Spleen (tissue), 11 donors: ENCODE data around the gene TMEM18. TPM values are rescaled to one million over a fixed set of nuclear protein-coding genes. Genes with fewer than 3 reads are reported as not detected.
A peak's percentile ranks its signal among the peaks of the same experiment; 100 is the strongest.

ENCODE experiments used
- DNase-seq: peaks from one replicate; pipeline ENCODE4 v3.0.0-alpha.2; 2020
- H3K27ac ChIP-seq, 8 donors: fragments of 200-600 bp; sonication (generic) in 7 of 8; 1 replicate in 4 of 8; 2 replicates in 4 of 8; pipeline versions ENCODE4 v1.5.0 to v1.8.0; 2016 to 2021; ENCODE audit warnings: inconsistent platforms in 4 of 8, mild to moderate bottlenecking in 4 of 8, moderate library complexity in 1 of 8
- H3K27me3 ChIP-seq, 7 donors: fragments of 200-600 bp; sonication (generic) in 6 of 7; replicated peaks in 1 of 7; 1 replicate in 4 of 7; 2 replicates in 3 of 7; pipeline versions ENCODE4 v1.5.0 to v1.8.0; 2016 to 2021; ENCODE audit warnings: inconsistent platforms in 3 of 7, mild to moderate bottlenecking in 1 of 7
- H3K36me3 ChIP-seq, 6 donors: fragments of 200-600 bp; sonication (generic) in 5 of 6; 1 replicate in 4 of 6; 2 replicates in 2 of 6; pipeline versions ENCODE4 v1.5.0 to v1.8.0; 2016 to 2021; ENCODE audit warnings: inconsistent platforms in 2 of 6
- H3K4me1 ChIP-seq, 6 donors: fragments of 200-600 bp; sonication (generic) in 5 of 6; 1 replicate in 3 of 6; 2 replicates in 3 of 6; pipeline versions ENCODE4 v1.5.0 to v1.8.0; 2016 to 2021; ENCODE audit warnings: inconsistent platforms in 3 of 6
- H3K4me3 ChIP-seq, 8 donors: fragments of 200-600 bp; sonication (generic) in 7 of 8; 1 replicate in 4 of 8; 2 replicates in 4 of 8; pipeline versions ENCODE4 v1.5.0 to v1.8.0; 2016 to 2021; ENCODE audit warnings: inconsistent platforms in 4 of 8, mild to moderate bottlenecking in 4 of 8, moderate library complexity in 2 of 8
- H3K9me3 ChIP-seq, 8 donors: fragments of 200-600 bp; sonication (generic) in 7 of 8; 1 replicate in 4 of 8; 2 replicates in 4 of 8; pipeline versions ENCODE4 v1.5.0 to v1.8.0; 2016 to 2021; ENCODE audit warnings: inconsistent platforms in 4 of 8
- POLR2A ChIP-seq, 3 donors: fragments of 450-650 bp; IDR thresholded peaks; one replicate each; pipeline ENCODE4 v1.5.1; 2017; ENCODE audit warnings: antibody characterized with exemption in 3 of 3, mild to moderate bottlenecking in 1 of 3
- POLR2AphosphoS5 ChIP-seq, 3 donors: sonication (generic); formaldehyde crosslinking; IDR thresholded peaks; one replicate each; pipeline ENCODE4 v1.5.1; 2017; ENCODE audit warnings: antibody characterized with exemption in 3 of 3
- WGBS, 5 donors: extraction: QIAGEN DNeasy Blood & Tissue Kit in 3 of 5; methylation state at CpG; one replicate each; pipeline versions ENCODE4 v1.1.5 to v1.1.7; 2013 to 2018; 5-methylcytosine and 5-hydroxymethylcytosine counted together
- intact Hi-C: fragments of 100-400 bp; cut with DNase I; formaldehyde crosslinking; loops from one replicate; pipeline ENCODE4 v1.15.0; 2023; ENCODE audit warnings: low total_unique reads
- polyA plus RNA-seq, 3 donors: library from polyadenylated mRNA; stranded (reverse); fragments of 200-250 nt; gene quantifications; one replicate each; pipeline ENCODE4 v1.2.1, GENCODE V29; 2013
- total RNA-seq, 7 donors: library from RNA; depleted of rRNA in 3 of 7; stranded (reverse); fragments of >200 nt in 3 of 7; fragmentation: NEBNext Ultra II Directional in 4 of 7; extraction: Animal tissue kit (Norgen Biotek cat#: 25700) in 4 of 7; gene quantifications; one replicate each; pipeline versions ENCODE4 v1.1.0 to v1.2.1, GENCODE V29; 2016 to 2021
- TF ChIP-seq, protein P1 (sequence below), 11 experiments: fragments of 200-600 bp in 7 of 11; fragments of 450-650 bp in 4 of 11; sonication (generic) in 4 of 11; IDR thresholded peaks in 8 of 11; conservative IDR thresholded peaks in 3 of 11; 1 replicate in 7 of 11; 2 replicates in 4 of 11; pipeline versions ENCODE4 v1.4.0 to v1.8.0; 2016 to 2021; ENCODE audit warnings: antibody characterized with exemption in 11 of 11, inconsistent platforms in 4 of 11, mild to moderate bottlenecking in 1 of 11
- donor health status: healthy with polysubstance abuse.
- donor health status: DM: no; HTN: no; CAD: no; lungs with moderate emphysema.
- donor health status: DM: no; HTN: no; CAD: no.
- donor health status: Bipolar disorder and iron deficiency.
- donor health status: healthy.
- donor health status: DM: no; HTN: no; CAD: no.
- donor health status: DM: yes; HTN: yes; CAD: no.

TMEM18 gene
- total and polyA plus RNA-seq, 10 donors, result 20.0 to 29.3 (median 22.6) TPM

DNA sequence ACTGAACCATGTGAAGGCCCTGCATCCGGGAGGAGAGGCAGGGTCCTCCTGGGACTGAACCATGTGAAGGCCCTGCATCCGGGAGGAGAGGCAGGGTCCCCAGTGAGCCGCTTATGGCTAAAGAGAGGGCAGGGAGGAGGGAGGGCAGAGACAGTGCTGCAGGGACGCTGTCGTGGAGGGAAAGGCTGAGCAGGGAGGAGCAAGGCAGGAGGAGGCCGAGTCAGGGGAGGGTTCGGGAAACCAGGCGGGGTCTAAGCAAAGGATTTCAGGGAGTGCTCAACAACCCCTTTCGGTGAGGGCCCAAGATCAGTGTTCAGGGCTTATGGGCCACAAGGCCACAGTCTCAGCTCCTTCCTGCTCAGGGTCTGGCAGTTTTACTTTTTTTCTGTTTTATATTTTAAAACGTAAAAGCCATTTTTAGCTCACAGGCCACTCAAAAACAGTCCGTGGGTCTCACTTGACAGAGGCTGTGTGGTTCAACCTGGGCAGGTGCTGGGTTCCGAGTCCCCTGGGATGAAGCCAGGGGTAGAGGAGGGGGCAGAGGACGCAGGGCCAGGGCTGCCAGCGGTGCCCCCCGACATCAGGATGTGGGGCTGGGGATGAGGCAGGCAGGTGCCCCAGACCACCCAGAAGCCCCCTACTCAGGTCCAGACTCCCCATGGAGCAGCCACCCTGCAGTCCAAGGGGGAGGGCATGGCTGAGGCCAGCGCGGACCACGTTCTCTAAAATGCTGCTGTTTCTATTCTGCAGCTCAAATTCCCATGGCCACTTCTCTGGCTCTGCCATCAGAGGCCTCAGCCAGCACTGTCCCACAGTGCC is 5.2 kb downstream of the TMEM18 start:
- Histone ChIP-seq H3K9me3 (no peaks in the 10 kb centered on the region), H3K27ac (no peak overlapping the region), H3K27me3 (no peaks in the 10 kb centered on the region), H3K4me3 (no peak overlapping the region), H3K36me3 (peaks cover 0 to 83% (median 55%) of the 10 kb centered on the region in 6 donors), H3K4me1 (peaks cover 0 to 43% (median 29%) of the 10 kb centered on the region in 6 donors)
- DNase-seq, result no peak
- WGBS, 5 donors, result 80 to 92% (median 86%) methylated on average over 15 to 18 of the region's 18 CpGs
- intact Hi-C loops, result no loop called here
- TF ChIP-seq POLR2A (IDR thresholded peaks at IDR 0.05), result no peak
- TF ChIP-seq POLR2AphosphoS5 (IDR thresholded peaks at IDR 0.05), result no peak
- TF ChIP-seq, protein P1, sequence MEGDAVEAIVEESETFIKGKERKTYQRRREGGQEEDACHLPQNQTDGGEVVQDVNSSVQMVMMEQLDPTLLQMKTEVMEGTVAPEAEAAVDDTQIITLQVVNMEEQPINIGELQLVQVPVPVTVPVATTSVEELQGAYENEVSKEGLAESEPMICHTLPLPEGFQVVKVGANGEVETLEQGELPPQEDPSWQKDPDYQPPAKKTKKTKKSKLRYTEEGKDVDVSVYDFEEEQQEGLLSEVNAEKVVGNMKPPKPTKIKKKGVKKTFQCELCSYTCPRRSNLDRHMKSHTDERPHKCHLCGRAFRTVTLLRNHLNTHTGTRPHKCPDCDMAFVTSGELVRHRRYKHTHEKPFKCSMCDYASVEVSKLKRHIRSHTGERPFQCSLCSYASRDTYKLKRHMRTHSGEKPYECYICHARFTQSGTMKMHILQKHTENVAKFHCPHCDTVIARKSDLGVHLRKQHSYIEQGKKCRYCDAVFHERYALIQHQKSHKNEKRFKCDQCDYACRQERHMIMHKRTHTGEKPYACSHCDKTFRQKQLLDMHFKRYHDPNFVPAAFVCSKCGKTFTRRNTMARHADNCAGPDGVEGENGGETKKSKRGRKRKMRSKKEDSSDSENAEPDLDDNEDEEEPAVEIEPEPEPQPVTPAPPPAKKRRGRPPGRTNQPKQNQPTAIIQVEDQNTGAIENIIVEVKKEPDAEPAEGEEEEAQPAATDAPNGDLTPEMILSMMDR (IDR thresholded peaks at IDR 0.05 in 8 of 11, conservative IDR thresholded peaks at IDR 0.05 in 3 of 11), result no peak

DNA sequence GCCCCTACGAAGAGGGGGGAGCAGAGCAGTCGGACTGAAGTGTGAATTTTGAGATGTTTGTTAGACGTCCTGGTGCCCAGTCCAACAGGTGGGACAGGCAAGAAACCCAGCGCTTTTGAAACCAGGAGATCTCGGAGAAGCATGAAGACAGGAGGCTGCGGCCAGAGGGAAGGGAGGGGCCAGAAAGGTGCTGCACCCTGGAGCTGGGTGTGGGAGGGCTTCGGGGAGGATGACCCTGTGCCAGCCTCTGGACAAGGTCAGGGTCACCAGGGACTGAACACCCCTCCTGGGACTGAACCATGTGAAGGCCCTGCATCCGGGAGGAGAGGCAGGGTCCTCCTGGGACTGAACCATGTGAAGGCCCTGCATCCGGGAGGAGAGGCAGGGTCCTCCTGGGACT is 6.1 kb downstream of the TMEM18 start:
- H3K9me3 ChIP-seq, result peaks cover 0 to 7% (median 5%) of the 10 kb centered on the region in 8 donors
- TF ChIP-seq, protein P1 (IDR thresholded peaks at IDR 0.05 in 8 of 11, conservative IDR thresholded peaks at IDR 0.05 in 3 of 11), result no peak
- no peak for TF ChIP-seq POLR2AphosphoS5 (IDR thresholded peaks at IDR 0.05)
- no peak for TF ChIP-seq POLR2A (IDR thresholded peaks at IDR 0.05)
- H3K36me3 ChIP-seq, result peaks cover 0 to 93% (median 64%) of the 10 kb centered on the region in 6 donors
- intact Hi-C loops, result no loop called here
- no peaks in the 10 kb centered on the region for H3K27me3 ChIP-seq
- 79 to 95% (median 86%) methylated on average over 7 to 9 of the region's 9 CpGs for WGBS, 5 donors
- H3K27ac ChIP-seq, result no peak overlapping the region
- H3K4me3 ChIP-seq, result no peak overlapping the region
- DNase-seq, result no peak
- H3K4me1 ChIP-seq, result peaks cover 0 to 38% (median 26%) of the 10 kb centered on the region in 6 donors

DNA sequence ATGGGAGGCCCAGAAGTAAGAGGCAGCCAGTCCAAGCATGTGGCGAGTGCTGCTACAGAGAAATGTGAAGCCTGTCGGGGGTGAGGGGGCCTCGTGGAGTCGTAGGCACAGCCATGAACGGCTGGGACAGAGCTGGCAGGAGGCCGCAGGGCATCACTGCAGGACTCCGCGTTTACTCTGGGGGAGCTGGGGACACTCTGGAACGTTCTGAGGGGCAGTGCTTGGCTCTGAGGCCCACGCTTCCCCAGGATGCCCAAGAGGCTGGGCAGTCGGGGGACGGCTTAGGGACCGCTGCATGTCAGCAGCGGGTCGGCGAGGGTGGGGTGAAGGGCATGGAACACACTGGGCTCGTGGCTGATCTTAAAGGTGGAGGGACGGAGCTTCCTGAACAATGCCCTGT is 6.6 kb downstream of the TMEM18 start:
- intact Hi-C loops, result no loop called here
- no peak for DNase-seq
- TF ChIP-seq, protein P1 (IDR thresholded peaks at IDR 0.05 in 8 of 11, conservative IDR thresholded peaks at IDR 0.05 in 3 of 11), result no peak
- TF ChIP-seq POLR2AphosphoS5 (IDR thresholded peaks at IDR 0.05), result peak in 1 of 3 donors; percentile 2
- Histone ChIP-seq H3K27ac (no peak overlapping the region), H3K36me3 (peaks cover 0 to 96% (median 68%) of the 10 kb centered on the region in 6 donors), H3K4me1 (peaks cover 0 to 34% (median 21%) of the 10 kb centered on the region in 6 donors), H3K4me3 (no peak overlapping the region), H3K27me3 (no peaks in the 10 kb centered on the region), H3K9me3 (peaks cover 0 to 11% (median 10%) of the 10 kb centered on the region in 8 donors)
- WGBS, 5 donors, result 94 to 96% (median 95%) methylated on average over 10 to 18 of the region's 18 CpGs

DNA sequence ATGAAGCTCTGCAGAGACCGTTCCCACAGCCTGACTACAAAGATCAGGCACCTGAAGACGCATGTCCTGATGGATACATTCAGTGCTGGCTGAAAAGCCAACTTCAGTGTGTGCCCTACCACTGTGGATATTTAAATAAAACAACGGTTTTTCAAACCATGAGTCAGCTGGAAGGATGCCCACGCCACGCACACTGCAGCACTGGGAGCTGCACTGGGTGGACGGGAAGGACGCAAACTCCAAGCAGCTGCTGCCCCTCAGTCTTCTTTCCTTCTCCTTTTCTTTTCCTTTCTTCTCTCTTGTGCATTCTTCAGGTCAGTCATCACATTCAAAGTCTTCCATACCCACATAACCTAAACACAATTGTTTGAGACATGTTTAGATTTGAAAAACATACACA is 7.9 kb downstream of the TMEM18 start:
- Histone ChIP-seq H3K4me1 (peaks cover 0 to 21% (median 9%) of the 10 kb centered on the region in 6 donors), H3K9me3 (peaks cover 0 to 23% (median 19%) of the 10 kb centered on the region in 8 donors), H3K36me3 (peaks cover 0 to 96% (median 65%) of the 10 kb centered on the region in 6 donors), H3K27me3 (no peaks in the 10 kb centered on the region), H3K27ac (no peak overlapping the region), H3K4me3 (no peak overlapping the region)
- WGBS, 5 donors, result 86 to 95% (median 91%) methylated on average over 7 of the region's 7 CpGs
- TF ChIP-seq POLR2A (IDR thresholded peaks at IDR 0.05), result no peak
- TF ChIP-seq, protein P1 (IDR thresholded peaks at IDR 0.05 in 8 of 11, conservative IDR thresholded peaks at IDR 0.05 in 3 of 11), result no peak
- TF ChIP-seq POLR2AphosphoS5 (IDR thresholded peaks at IDR 0.05), result no peak
- intact Hi-C loops, result no loop called here
- DNase-seq, result no peak
